IPS-NIHi7 (cell line): ENCODE measurements around the gene ANAPC13.
A peak's percentile ranks its signal among the peaks of the same experiment; 100 is the strongest.

Source experiments
- DNase-seq: peaks from one replicate; pipeline ENCODE4 v3.0.0; 2012; ENCODE audit warnings: mixed read lengths; ENCODE audit errors: extremely low spot score

Gene ANAPC13

DNA sequence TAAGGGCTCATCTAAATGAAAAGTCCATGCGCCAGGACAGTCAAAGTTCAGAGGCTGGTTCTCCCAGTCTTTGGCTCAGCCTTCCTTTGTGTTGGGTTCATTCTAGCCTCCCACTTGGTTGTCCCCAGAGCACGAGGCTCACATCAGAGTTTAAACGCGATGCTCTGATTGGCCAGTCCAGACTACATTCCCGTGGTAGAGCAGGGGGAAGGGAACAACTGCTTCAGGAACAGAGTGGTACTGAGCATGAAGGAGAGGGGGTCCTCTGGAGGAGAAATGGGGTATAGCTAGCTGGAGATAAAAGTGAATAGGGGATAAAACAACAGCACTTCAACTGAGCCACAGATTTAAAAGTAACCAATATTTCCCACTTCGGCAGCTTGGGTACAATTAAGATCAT is 32.2 kb downstream of the ANAPC13 start:
- peak; percentile 79 for DNase-seq

DNA sequence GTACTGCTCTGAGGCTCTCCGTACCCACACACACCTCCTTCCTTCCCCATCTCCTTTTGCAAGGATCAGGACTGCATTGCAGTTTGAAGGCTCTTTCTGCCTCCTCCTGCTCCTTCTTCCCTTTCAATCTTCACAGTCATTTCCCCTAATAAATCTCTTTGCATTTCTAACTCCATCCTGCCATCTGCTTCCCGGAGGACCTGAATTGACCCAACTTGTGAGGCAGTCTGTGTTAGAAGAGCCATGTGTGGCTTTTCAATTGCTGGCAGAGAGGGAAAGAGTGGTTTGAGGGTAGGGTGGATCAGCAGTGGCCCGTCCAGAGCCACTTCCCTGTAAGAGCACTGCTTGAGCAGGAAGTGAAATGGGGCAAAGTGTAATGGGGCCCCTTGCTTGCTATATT is 35.8 kb downstream of the ANAPC13 start:
- DNase-seq: no peak

DNA sequence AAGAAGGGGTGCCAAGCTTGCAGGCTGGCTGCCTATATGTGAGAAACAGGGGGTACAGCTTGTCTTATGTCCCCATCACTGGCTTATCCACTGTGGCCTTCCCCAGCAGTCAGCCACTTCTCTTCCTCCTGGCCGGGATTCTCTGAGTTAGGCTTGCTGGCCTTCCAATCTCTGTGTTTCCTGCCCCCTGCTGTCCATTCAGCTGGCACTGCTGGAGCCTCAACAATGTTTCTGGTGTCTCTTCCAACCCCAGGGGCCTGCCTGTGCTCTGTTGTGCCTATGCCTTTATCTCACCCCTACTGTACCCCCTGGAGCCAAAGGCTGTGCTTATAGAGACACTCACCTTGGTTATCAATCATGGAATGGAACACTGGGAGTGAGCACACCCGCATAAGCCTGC is 36.5 kb downstream of the ANAPC13 start:
- DNase-seq: peak; percentile 81

DNA sequence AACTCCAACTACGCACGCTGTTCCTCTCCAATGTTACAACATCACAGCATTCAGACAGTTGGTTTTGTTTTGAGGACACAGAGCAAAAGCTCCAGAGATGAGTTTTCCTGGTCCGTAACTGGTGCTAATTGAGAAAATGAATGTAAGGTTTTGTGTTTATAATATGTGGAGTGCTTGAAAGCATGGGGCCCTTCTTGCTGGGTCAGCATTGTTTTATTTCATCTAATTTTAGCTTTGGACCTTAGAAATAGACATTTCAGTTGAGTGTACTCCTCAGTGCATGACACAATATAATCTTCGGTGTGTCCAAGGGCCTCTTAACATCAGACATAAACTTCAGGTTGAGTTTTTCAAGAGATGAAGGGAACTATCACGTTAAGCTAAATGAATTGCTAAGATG is 37.1 kb downstream of the ANAPC13 start:
- no peak for DNase-seq

DNA sequence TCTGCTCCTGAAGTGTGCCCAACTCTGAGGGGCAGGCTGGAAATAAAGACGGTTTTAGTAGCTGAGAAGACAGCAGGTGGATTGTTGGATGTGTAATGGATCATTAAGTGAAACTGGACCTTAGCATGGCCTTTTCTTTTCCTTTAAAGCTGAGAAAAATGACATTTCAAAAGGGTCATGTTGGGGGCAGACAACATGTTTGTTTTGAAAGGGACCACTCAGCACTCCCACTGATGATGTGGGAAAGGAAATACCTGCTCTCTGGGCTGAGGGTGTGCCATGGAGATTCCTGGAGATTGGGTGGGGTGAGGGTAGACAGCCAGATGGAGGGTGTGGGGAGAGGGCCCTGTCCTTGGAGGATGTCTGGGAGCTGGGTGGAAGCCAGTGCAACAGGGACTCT is 38.4 kb downstream of the ANAPC13 start:
- DNase-seq: no peak

DNA sequence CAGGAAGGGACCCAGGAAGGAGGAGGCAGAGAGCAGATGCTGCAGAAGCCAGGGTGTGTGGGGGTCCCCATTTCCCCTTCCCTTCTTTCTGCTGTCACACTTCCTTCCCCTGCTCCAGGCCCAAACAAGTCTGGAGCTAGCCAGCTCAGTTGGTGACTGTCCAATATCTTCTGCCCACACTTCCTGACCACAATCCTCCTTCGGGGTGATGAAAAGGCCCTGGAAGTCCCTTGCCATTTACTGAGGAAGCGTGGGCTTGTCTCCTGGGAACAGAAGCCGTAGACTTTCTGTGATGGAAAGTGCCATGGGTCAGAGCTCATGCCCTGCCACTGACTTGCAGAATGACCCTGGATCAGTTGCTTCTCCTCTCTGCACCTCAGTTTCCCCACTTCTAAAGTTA is 39.0 kb downstream of the ANAPC13 start:
- no peak for DNase-seq

DNA sequence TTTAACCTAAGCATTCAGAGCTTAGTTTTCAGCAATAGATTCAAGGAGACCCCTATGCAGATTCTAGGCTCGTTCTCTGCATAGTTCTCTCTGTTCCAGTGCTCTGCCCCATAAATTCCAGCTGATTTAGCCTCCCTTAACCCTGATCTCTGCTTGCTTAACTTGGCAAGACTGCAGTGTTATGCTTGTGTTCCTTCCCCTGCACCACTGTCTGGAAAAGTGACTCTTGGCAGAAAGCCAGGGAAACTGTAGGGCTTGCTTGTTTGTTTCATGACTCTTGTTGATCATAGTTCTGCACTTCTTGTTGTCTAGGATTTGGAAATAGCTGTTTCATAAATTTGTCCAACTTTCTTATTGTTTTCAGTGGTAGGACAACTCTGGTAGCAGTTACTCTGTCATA is 40.1 kb downstream of the ANAPC13 start:
- DNase-seq: no peak

DNA sequence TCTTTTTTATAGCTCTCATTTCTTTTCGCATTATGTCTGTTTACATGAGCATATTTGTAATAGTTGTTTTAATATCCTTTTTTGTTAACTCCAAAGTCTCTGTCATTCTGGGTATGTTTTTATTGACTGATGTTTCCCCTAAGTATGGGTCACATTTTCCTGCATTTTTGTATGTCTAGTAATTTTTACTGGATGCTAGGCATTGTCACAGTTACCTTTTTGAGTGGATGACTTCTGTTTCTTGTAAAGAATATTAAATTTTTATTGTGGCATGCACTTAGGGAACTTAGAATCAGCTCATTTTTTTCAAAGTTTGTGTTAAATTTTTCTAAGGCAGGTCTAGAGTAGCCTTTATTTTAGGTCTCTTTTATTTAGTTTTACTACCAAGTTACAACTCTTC is 40.7 kb downstream of the ANAPC13 start:
- DNase-seq: no peak

DNA sequence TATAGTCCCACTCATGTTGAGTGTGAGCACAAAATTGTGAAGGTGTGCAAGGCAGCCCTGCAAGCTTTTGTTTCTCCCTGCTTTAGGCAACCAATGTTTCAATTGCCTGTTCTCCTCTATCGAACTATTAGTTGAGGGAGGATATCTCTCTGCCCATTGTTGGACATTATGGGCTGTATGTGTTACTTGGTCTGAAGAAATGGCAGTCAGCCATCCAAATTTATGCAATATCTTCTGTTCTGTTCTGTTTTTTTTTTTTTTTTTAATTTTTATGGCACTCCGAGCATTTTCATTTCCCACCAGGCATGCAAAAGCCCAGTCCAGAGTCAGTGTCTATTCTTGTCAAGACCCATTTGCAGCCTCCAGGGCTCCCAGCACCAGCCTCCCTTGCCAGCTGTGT is 44.0 kb downstream of the ANAPC13 start:
- DNase-seq: no peak

DNA sequence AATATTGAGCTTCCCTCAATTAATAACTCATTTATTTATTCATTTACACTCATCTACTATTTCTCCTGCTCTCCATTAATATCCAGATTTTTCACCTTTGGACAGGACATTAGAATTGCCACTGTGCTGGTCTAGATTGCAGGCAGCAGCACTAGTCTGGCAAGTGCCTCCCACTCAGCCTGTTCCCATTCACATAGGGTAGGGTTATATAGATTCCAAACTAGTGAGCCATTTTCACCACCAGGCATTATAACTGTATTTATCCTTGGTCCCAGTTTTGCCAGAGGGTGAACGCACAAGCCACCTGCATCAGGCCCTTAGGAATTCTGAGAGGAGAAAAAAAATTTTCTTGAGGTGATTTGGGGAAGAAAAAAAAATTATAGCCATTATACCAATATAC is 44.5 kb downstream of the ANAPC13 start:
- no peak for DNase-seq

DNA sequence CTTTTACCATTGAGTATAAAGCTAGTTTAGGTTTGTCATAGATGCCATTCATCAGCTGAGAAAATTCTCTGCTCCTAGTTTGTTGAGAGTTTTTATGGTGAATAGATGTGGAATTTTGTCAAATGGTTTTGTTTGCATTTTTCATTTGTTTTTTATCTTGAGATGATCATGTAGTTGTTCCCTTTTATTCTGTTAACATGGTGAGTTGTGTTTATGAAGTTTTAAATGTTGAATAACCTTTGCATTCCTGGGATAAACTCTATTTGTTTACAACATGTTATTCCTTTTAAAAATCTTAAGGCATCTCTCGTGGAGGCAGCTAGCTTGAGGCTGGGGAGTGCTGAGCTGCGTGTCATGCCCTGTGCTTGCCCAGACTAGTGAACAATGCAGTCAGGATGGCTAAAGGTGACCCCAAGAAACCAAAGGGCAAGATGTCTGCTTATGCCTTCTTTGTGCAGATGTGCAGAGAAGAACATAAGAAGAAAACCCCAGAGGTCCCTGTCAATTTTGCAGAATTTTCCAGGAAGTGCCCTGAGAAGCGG is 48.5 kb downstream of the ANAPC13 start:
- DNase-seq: no peak

DNA sequence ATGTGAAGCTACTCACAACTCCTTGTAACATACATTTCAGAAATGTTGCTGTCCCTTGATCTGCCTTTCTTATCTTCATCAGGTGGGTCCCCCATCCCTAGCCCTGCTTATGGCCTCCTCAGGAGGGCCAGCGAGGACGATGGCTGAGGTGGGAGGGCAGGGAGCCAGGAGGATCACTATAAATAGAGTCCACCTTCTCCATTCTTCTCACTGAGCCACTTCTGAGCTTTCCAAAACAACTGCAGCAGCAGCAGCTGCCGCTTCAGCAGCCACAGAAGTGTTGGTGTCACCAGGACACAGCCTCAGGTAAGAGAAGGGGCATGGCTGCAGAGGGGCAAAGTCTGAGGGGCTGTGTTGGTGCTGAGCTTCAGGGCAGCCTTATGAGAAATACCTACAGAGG is 53.5 kb downstream of the ANAPC13 start:
- no peak for DNase-seq

DNA sequence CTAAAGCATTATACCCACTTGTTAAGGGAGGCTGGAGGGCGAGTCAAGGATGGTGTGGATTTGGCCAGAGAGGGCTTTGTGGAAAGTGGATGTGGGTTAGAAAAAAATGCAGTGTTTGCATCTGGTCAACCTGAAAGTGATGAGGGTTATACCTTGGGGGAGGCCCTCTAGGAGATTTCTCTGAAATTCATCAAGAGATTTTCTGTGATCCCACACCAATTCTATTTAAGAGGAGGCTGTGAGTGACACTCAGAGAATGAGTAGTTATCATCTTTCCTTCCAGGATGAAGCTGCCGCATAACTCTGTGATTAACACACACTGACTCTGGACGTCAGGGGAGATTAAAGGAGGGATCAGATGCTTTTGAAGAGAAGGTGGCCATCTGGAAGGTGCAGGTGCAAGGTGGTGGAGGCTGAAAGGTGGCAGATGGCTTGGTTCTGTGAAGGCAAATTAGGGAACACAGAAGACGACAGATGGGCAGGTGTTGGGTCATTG is 54.8 kb downstream of the ANAPC13 start:
- DNase-seq: no peak

DNA sequence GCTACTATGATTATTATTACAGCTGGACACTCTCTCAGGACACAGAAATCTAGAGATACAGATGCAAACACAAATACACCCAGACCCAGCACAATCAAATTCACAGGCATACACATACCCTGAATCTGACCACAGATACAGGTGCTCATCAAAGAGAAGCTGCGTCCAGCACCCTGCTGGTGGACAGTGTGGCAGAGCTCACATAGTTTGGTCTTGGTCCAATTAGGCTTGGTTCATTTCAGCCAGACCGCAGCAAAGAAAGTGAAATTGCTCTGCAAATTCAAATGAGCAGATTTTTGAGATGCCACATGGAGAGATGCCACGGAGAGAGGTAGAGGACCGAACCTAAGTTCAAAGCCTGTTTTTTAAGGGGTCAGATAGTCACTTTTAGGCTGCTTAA is 55.6 kb downstream of the ANAPC13 start:
- DNase-seq: no peak

DNA sequence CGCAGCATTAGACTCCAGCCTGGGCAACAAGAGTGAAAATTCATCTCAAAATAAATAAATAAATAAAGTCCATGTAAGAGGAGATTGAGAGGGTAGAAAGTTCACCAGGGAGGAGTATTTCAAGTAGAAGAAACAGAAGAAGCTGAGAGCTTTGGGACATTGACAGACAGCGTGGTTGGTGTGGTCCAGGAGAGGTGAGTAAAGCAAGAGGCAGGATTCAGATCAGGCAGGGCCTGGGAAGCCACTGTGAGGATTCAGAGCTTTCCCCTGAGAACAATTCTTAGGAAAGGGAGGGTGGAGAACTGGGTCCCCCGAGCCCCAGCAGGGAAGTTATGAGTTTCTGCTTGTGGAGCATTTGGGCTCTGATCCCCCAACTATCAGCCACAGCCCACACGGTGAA is 57.4 kb downstream of the ANAPC13 start:
- DNase-seq: no peak
